ENCODE results near the gene DNAH6.

DNAH6 gene

DNA sequence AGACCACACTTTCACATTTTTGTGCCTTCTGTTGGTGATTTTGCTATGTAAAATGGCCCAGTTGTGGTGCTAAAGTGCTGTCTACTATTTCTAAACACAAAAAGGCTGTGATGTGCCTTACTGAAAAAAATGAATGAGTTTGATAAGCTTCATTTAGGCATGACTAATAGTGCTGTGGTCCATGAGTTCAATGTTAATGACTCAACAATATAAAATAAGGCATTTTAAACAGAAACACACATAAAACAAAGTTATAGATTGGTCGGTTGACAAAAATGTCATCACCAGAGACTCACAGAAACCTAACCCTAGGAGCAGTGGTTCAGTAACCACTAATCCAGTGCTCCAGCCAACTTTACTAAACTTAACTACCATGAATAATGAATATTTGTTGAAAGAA, 160.0 kb downstream of the DNAH6 start:
- H3K4me2 ChIP-seq (ENCODE audit: low read length) = no peak overlapping the region
- no CpG with 5 or more reads among the region's 1 CpG for WGBS (ENCODE audit: extremely low coverage, insufficient coverage, insufficient read length)
- no peak overlapping the region for H4K12ac ChIP-seq (ENCODE audit: low read depth, low read length)
- no peak overlapping the region for H3K14ac ChIP-seq (ENCODE audit: low read length)
- H2BK12ac ChIP-seq (ENCODE audit: low read length) = no peak overlapping the region
- no peak overlapping the region for H3K4ac ChIP-seq (ENCODE audit: low read depth, low read length)
- no peak overlapping the region for H2AFZ ChIP-seq (ENCODE audit: insufficient read depth, low read length, poor library complexity)
- no peak overlapping the region for H4K8ac ChIP-seq (ENCODE audit: low read depth, low read length)
- no peaks in the 10 kb centered on the region for H3K36me3 ChIP-seq (ENCODE audit: control insufficient read depth in 1 of 2, insufficient read depth in 2 of 2, low read length in 2 of 2)
- no peaks in the 10 kb centered on the region for H3K27me3 ChIP-seq (ENCODE audit: insufficient read depth, low read length)
- no peaks in the 10 kb centered on the region for H3K4me1 ChIP-seq (ENCODE audit: control insufficient read depth in 1 of 2, insufficient read depth in 2 of 2, low read length in 2 of 2)
- no peak overlapping the region for H3K4me3 ChIP-seq (ENCODE audit: low read depth, low read length)
- no peak overlapping the region for H2BK120ac ChIP-seq (ENCODE audit: insufficient read depth, low read length, poor library complexity)
- no peak overlapping the region for H3K23ac ChIP-seq (ENCODE audit: low read length)
- DNase-seq = no peak
- H3K9ac ChIP-seq (ENCODE audit: low read length) = no peak overlapping the region
- no peak overlapping the region for H3K27ac ChIP-seq (ENCODE audit: low read depth, low read length)
- no peak overlapping the region for H2AK5ac ChIP-seq (ENCODE audit: low read length)
- no peak overlapping the region for H2BK5ac ChIP-seq (ENCODE audit: low read depth, low read length, poor library complexity)
- H3K79me2 ChIP-seq (ENCODE audit: control insufficient read depth, insufficient read depth, low read length, poor library complexity) = no peaks in the 10 kb centered on the region
- H3K9me3 ChIP-seq (ENCODE audit: insufficient read depth, low read depth, low read length) = no peaks in the 10 kb centered on the region
- H3K18ac ChIP-seq (ENCODE audit: low read length) = no peak overlapping the region
- no peak overlapping the region for H4K91ac ChIP-seq (ENCODE audit: low read depth, low read length)
- H3K79me1 ChIP-seq (ENCODE audit: low read length) = no peaks in the 10 kb centered on the region

DNA sequence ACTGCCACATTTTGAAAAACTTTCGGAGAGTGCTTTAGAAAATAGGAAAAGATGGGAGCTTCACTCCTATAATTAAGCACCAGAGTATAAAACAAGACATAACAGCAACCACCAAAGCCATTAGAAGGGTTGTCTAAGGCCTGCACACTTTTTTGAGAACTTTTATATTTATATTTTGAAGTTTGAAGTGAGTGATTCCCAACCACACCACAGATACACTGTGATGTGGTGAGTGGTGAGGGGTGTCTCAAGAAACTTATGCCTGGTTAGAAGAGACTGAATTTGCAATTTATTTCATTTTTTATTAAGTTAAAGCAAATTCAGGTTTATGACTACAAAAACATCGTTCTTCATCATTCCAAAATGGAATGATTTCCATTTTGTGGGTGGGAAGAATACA, 161.9 kb downstream of the DNAH6 start:
- Histone ChIP-seq H3K18ac (ENCODE audit: low read length) (no peak overlapping the region), H3K4me3 (ENCODE audit: low read depth, low read length) (no peak overlapping the region), H3K4me1 (ENCODE audit: control insufficient read depth in 1 of 2, insufficient read depth in 2 of 2, low read length in 2 of 2) (no peaks in the 10 kb centered on the region), H2AFZ (ENCODE audit: insufficient read depth, low read length, poor library complexity) (no peak overlapping the region), H4K12ac (ENCODE audit: low read depth, low read length) (no peak overlapping the region), H3K4ac (ENCODE audit: low read depth, low read length) (no peak overlapping the region), H3K36me3 (ENCODE audit: control insufficient read depth in 1 of 2, insufficient read depth in 2 of 2, low read length in 2 of 2) (no peaks in the 10 kb centered on the region), H2AK5ac (ENCODE audit: low read length) (no peak overlapping the region), H3K14ac (ENCODE audit: low read length) (no peak overlapping the region), H3K27me3 (ENCODE audit: insufficient read depth, low read length) (no peaks in the 10 kb centered on the region), H3K9me3 (ENCODE audit: insufficient read depth, low read depth, low read length) (no peaks in the 10 kb centered on the region), H3K4me2 (ENCODE audit: low read length) (no peak overlapping the region), H4K8ac (ENCODE audit: low read depth, low read length) (no peak overlapping the region), H3K79me2 (ENCODE audit: control insufficient read depth, insufficient read depth, low read length, poor library complexity) (no peaks in the 10 kb centered on the region), H4K91ac (ENCODE audit: low read depth, low read length) (no peak overlapping the region), H2BK120ac (ENCODE audit: insufficient read depth, low read length, poor library complexity) (no peak overlapping the region), H2BK5ac (ENCODE audit: low read depth, low read length, poor library complexity) (no peak overlapping the region), H3K27ac (ENCODE audit: low read depth, low read length) (no peak overlapping the region), H2BK12ac (ENCODE audit: low read length) (no peak overlapping the region), H3K23ac (ENCODE audit: low read length) (no peak overlapping the region), H3K79me1 (ENCODE audit: low read length) (no peaks in the 10 kb centered on the region), H3K9ac (ENCODE audit: low read length) (no peak overlapping the region)
- no peak for DNase-seq
- WGBS (ENCODE audit: extremely low coverage, insufficient coverage, insufficient read length) = no CpG with 5 or more reads among the region's 2 CpGs

DNA sequence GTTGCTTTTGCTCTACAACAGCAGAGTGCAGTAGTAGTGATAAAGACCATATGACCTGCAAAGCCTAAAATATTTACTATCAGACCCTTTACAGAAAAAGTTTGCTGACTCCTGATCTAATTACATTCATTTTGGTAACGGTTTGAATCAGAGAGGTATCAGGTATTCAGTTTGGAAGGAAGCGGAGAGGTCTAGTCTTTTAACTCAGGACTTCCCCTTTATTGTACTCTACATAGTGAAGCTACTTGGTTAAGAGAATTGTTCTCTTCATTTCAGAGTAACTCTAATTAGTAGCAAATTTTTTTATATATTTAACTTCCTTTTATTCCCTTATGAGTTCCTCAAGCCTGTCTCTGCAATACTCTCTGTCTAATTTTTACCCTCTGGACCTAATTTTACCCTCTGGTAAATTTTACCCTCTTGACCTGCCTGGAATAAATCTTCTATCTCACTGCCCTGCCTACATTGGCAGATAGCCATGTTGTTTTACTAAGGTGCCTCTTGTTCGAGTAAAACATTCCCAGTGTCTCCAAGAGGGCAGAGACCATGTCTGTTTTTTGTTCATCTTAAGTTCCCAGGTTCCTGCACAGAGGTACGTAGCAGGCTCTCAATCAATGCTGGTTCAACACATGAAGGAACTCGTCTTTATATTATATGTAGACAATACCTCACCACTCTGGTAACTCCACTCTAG, 170.6 kb downstream of the DNAH6 start:
- H3K4me2 ChIP-seq (ENCODE audit: low read length) = no peak overlapping the region
- DNase-seq = no peak

DNA sequence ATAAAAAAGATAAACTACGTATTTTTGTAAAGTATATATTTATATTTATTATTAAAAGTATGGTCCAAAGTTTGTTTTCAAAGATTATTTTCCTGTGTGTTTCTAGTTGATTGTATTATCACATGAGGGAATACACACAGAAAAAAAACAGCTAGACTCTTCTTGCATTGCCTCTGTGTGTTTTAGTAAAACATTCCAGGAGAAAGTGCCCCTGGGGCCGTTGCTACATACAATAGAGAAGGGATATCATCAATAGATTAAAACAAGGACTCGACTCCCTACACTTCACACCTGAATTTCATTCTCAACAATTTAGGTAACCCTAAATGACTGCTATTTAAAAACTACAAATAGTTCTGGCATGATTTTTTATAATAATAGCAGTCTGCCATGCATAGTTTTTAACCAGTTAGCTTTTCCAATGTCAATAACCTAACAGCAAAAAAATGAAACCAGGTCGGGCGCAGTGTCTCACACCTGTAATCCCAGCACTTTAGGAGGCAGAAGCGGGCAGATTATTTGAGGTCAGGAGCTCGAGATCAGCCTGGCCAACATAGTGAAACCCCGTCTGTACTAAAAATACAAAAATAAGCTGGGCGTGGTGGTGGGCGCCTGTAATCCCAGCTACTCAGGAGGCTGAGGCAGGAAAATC, 171.3 kb downstream of the DNAH6 start:
- no peak for DNase-seq

More for the DNA sequence above, 170.6 kb downstream of the DNAH6 start:
- H3K4me3 ChIP-seq (ENCODE audit: low read depth, low read length) = no peak overlapping the region
- H3K23ac ChIP-seq (ENCODE audit: low read length) = no peak overlapping the region
- no peak overlapping the region for H4K12ac ChIP-seq (ENCODE audit: low read depth, low read length)
- H2AFZ ChIP-seq (ENCODE audit: insufficient read depth, low read length, poor library complexity) = no peak overlapping the region
- no peak overlapping the region for H2BK120ac ChIP-seq (ENCODE audit: insufficient read depth, low read length, poor library complexity)
- H3K9ac ChIP-seq (ENCODE audit: low read length) = no peak overlapping the region
- no peak overlapping the region for H3K18ac ChIP-seq (ENCODE audit: low read length)
- no peak overlapping the region for H3K27ac ChIP-seq (ENCODE audit: low read depth, low read length)
- H2AK5ac ChIP-seq (ENCODE audit: low read length) = no peak overlapping the region
- H3K36me3 ChIP-seq (ENCODE audit: control insufficient read depth in 1 of 2, insufficient read depth in 2 of 2, low read length in 2 of 2) = no peaks in the 10 kb centered on the region
- no peak overlapping the region for H2BK12ac ChIP-seq (ENCODE audit: low read length)
- H3K4ac ChIP-seq (ENCODE audit: low read depth, low read length) = no peak overlapping the region
- no peak overlapping the region for H2BK5ac ChIP-seq (ENCODE audit: low read depth, low read length, poor library complexity)
- H3K4me1 ChIP-seq (ENCODE audit: control insufficient read depth in 1 of 2, insufficient read depth in 2 of 2, low read length in 2 of 2) = no peaks in the 10 kb centered on the region
- no peak overlapping the region for H4K91ac ChIP-seq (ENCODE audit: low read depth, low read length)
- no peak overlapping the region for H4K8ac ChIP-seq (ENCODE audit: low read depth, low read length)
- H3K79me2 ChIP-seq (ENCODE audit: control insufficient read depth, insufficient read depth, low read length, poor library complexity) = no peaks in the 10 kb centered on the region
- H3K14ac ChIP-seq (ENCODE audit: low read length) = no peak overlapping the region
- H3K27me3 ChIP-seq (ENCODE audit: insufficient read depth, low read length) = no peaks in the 10 kb centered on the region
- WGBS (ENCODE audit: extremely low coverage, insufficient coverage, insufficient read length) = no CpG with 5 or more reads among the region's 5 CpGs
- H3K9me3 ChIP-seq (ENCODE audit: insufficient read depth, low read depth, low read length) = no peaks in the 10 kb centered on the region
- H3K79me1 ChIP-seq (ENCODE audit: low read length) = no peaks in the 10 kb centered on the region

More for the DNA sequence above, 171.3 kb downstream of the DNAH6 start:
- H4K91ac ChIP-seq (ENCODE audit: low read depth, low read length) = no peak overlapping the region
- no peak overlapping the region for H2AK5ac ChIP-seq (ENCODE audit: low read length)
- H3K27me3 ChIP-seq (ENCODE audit: insufficient read depth, low read length) = no peaks in the 10 kb centered on the region
- no peak overlapping the region for H3K23ac ChIP-seq (ENCODE audit: low read length)
- no peak overlapping the region for H2BK5ac ChIP-seq (ENCODE audit: low read depth, low read length, poor library complexity)
- no peaks in the 10 kb centered on the region for H3K9me3 ChIP-seq (ENCODE audit: insufficient read depth, low read depth, low read length)
- no peak overlapping the region for H3K14ac ChIP-seq (ENCODE audit: low read length)
- no peak overlapping the region for H3K27ac ChIP-seq (ENCODE audit: low read depth, low read length)
- H2BK120ac ChIP-seq (ENCODE audit: insufficient read depth, low read length, poor library complexity) = no peak overlapping the region
- no peak overlapping the region for H2BK12ac ChIP-seq (ENCODE audit: low read length)
- no peak overlapping the region for H3K4ac ChIP-seq (ENCODE audit: low read depth, low read length)
- H3K18ac ChIP-seq (ENCODE audit: low read length) = no peak overlapping the region
- H3K9ac ChIP-seq (ENCODE audit: low read length) = no peak overlapping the region
- no peaks in the 10 kb centered on the region for H3K4me1 ChIP-seq (ENCODE audit: control insufficient read depth in 1 of 2, insufficient read depth in 2 of 2, low read length in 2 of 2)
- no peak overlapping the region for H3K4me3 ChIP-seq (ENCODE audit: low read depth, low read length)
- H3K36me3 ChIP-seq (ENCODE audit: control insufficient read depth in 1 of 2, insufficient read depth in 2 of 2, low read length in 2 of 2) = no peaks in the 10 kb centered on the region
- H3K79me2 ChIP-seq (ENCODE audit: control insufficient read depth, insufficient read depth, low read length, poor library complexity) = no peaks in the 10 kb centered on the region
- no peak overlapping the region for H2AFZ ChIP-seq (ENCODE audit: insufficient read depth, low read length, poor library complexity)
- WGBS (ENCODE audit: extremely low coverage, insufficient coverage, insufficient read length) = no CpG with 5 or more reads among the region's 10 CpGs
- no peak overlapping the region for H4K12ac ChIP-seq (ENCODE audit: low read depth, low read length)
- no peak overlapping the region for H3K4me2 ChIP-seq (ENCODE audit: low read length)
- H3K79me1 ChIP-seq (ENCODE audit: low read length) = no peaks in the 10 kb centered on the region
- H4K8ac ChIP-seq (ENCODE audit: low read depth, low read length) = no peak overlapping the region

Data from trophoblast cell (in vitro differentiated cells and primary cell).